Measurements from ENCODE around the gene CHAD. TPM values are rescaled to one million over a fixed set of nuclear protein-coding genes. Genes with fewer than 3 reads are reported as not detected.

The CHAD gene
- total RNA-seq, 2 donors from 2014 or later, result 8.8 to 13.2 TPM

DNA sequence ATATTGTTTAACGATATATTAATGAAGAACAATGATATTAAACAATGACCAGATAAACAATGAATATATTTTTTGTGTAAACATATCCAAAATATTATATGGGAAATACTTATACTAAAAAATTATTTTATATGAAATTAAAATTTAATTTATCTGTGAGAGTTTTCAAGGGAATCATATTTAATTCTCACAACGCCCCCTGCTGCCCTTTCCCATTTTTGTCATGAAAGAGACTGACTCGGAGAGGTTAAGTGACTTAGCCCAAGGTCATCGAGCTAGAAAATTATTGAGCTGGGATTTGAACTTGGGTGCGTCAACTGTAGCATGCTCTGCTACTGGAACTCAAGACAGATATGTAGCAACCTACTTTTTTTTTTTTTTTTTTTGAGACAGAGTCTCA lies 32.4 kb upstream of the CHAD start:
- Histone ChIP-seq H3K27me3 (no peaks in the 10 kb centered on the region), H3K27ac (no peak overlapping the region), H3K4me1 (no peaks in the 10 kb centered on the region), H3K9me3 (no peaks in the 10 kb centered on the region), H3K4me3 (no peak overlapping the region), H3K36me3 (replicated peaks in 1 of 2; ENCODE audit: insufficient read depth in 1 of 2, low read depth in 2 of 2) (no peaks in the 10 kb centered on the region)
- 19 to 26% methylated on average over 5 of the region's 5 CpGs for WGBS, 2 donors
- intact Hi-C loops (cut with DNase I), result no loop called here
- DNase-seq (peak in 3 of 4 donors; percentile 48 to 67 (median 58)), ATAC-seq (peak; percentile 59)
- TF ChIP-seq POLR2A (IDR thresholded peaks at IDR 0.05), result no peak
- TF ChIP-seq, protein P1, sequence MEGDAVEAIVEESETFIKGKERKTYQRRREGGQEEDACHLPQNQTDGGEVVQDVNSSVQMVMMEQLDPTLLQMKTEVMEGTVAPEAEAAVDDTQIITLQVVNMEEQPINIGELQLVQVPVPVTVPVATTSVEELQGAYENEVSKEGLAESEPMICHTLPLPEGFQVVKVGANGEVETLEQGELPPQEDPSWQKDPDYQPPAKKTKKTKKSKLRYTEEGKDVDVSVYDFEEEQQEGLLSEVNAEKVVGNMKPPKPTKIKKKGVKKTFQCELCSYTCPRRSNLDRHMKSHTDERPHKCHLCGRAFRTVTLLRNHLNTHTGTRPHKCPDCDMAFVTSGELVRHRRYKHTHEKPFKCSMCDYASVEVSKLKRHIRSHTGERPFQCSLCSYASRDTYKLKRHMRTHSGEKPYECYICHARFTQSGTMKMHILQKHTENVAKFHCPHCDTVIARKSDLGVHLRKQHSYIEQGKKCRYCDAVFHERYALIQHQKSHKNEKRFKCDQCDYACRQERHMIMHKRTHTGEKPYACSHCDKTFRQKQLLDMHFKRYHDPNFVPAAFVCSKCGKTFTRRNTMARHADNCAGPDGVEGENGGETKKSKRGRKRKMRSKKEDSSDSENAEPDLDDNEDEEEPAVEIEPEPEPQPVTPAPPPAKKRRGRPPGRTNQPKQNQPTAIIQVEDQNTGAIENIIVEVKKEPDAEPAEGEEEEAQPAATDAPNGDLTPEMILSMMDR (IDR thresholded peaks at IDR 0.05), result peak in 6 of 7 experiments; percentile 22 to 53 (median 43)

DNA sequence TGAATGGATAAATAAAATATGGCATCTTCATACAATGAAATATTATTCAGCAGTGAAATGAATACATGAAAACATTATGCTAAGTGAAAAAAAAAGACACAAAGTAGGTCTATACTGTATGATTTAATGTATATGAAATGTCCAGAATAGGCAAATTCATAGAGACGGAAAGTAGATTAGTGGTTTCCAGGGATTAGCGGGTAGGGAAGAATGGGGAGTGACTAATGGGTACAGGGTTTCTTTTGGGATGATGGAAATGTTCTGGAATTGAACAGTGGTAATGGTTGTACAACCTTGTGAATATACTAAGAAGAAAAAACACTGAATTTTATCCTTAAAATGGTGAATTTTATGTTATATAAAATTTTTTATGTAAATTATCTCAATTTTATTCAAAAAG lies 31.0 kb upstream of the CHAD start:
- DNase-seq (no peak), ATAC-seq (no peak)
- TF ChIP-seq, protein P1 (IDR thresholded peaks at IDR 0.05), result no peak
- TF ChIP-seq POLR2A (IDR thresholded peaks at IDR 0.05), result no peak
- no peaks in the 10 kb centered on the region for H3K27me3 ChIP-seq
- H3K9me3 ChIP-seq, result no peaks in the 10 kb centered on the region
- H3K4me3 ChIP-seq, result no peak overlapping the region
- WGBS, 2 donors, result 94 to 97% methylated on average over 2 of the region's 2 CpGs
- intact Hi-C loops (cut with DNase I), result no loop called here
- H3K4me1 ChIP-seq, result no peaks in the 10 kb centered on the region
- no peaks in the 10 kb centered on the region for H3K36me3 ChIP-seq (replicated peaks in 1 of 2; ENCODE audit: insufficient read depth in 1 of 2, low read depth in 2 of 2)
- no peak overlapping the region for H3K27ac ChIP-seq

DNA sequence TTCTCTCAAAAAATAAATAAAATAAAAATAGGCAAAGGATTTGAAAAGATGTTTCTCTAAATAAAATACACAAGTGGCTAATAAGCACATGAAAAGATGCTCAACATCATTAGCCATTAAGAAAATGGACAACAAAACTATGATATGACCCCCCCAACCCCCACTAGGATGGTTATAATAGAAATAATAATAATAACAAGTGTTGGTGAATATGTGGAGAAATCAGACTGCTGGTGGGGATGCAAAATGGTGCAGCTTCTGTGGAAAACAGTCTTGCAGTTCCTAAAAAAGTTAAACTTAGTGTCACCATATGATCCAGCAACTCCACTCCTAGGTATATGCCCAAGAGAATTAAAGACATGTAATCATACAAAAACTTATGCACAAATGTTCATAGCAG lies 30.6 kb upstream of the CHAD start:
- H3K4me1 ChIP-seq, result no peaks in the 10 kb centered on the region
- no peak for TF ChIP-seq POLR2A (IDR thresholded peaks at IDR 0.05)
- TF ChIP-seq, protein P1 (IDR thresholded peaks at IDR 0.05), result no peak
- H3K36me3 ChIP-seq (replicated peaks in 1 of 2; ENCODE audit: insufficient read depth in 1 of 2, low read depth in 2 of 2), result no peaks in the 10 kb centered on the region
- H3K9me3 ChIP-seq, result no peaks in the 10 kb centered on the region
- H3K27me3 ChIP-seq, result no peaks in the 10 kb centered on the region
- ATAC-seq (no peak), DNase-seq (no peak)
- H3K4me3 ChIP-seq, result no peak overlapping the region
- intact Hi-C loops (cut with DNase I), result no loop called here
- no peak overlapping the region for H3K27ac ChIP-seq

GRCh38 chr17:50498021-50498874 lies 29.6 kb upstream of the CHAD start:
- intact Hi-C loops (cut with DNase I), result no loop called here
- 63 to 76% methylated on average over 7 of the region's 7 CpGs for WGBS, 2 donors
- Histone ChIP-seq H3K27ac (no peak overlapping the region), H3K27me3 (no peaks in the 10 kb centered on the region), H3K4me3 (no peak overlapping the region), H3K36me3 (replicated peaks in 1 of 2; ENCODE audit: insufficient read depth in 1 of 2, low read depth in 2 of 2) (no peaks in the 10 kb centered on the region), H3K9me3 (no peaks in the 10 kb centered on the region), H3K4me1 (no peaks in the 10 kb centered on the region)
- no peak for DNase-seq
- TF ChIP-seq, protein P1 (IDR thresholded peaks at IDR 0.05), result no peak
- no peak for TF ChIP-seq POLR2A (IDR thresholded peaks at IDR 0.05)
- no peak for ATAC-seq

DNA sequence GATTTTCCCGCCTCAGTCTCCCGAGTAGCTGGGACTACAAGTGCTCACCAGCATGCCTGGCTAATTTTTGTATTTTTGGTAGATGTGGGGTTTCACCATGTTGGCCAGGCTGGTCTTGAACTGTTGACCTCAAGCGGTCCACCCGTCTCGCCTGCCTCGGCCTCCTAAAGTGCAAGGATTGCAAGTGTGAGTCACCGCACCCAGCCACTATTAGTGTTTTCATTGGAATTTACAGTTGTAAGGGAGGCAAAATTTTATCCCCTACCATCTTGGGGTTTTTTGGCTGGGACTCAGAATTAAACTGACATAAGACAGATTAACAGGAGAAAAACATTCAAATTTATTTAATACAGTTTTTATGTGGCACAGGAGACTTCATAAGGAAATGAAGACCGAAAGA lies 27.2 kb upstream of the CHAD start:
- no peaks in the 10 kb centered on the region for H3K36me3 ChIP-seq (replicated peaks in 1 of 2; ENCODE audit: insufficient read depth in 1 of 2, low read depth in 2 of 2)
- ATAC-seq, result no peak
- no peak for DNase-seq
- no peaks in the 10 kb centered on the region for H3K4me1 ChIP-seq
- H3K4me3 ChIP-seq, result no peak overlapping the region
- intact Hi-C loops (cut with DNase I), result no loop called here
- 97 to 98% methylated on average over 8 of the region's 8 CpGs for WGBS, 2 donors
- TF ChIP-seq POLR2A (IDR thresholded peaks at IDR 0.05), result no peak
- TF ChIP-seq, protein P1 (IDR thresholded peaks at IDR 0.05), result no peak
- no peak overlapping the region for H3K27ac ChIP-seq
- no peaks in the 10 kb centered on the region for H3K27me3 ChIP-seq
- no peaks in the 10 kb centered on the region for H3K9me3 ChIP-seq

All from body of pancreas (tissue), 4 donors.